Measurements from ENCODE around the gene RMDN2.
"Not testable (repeated sequence)": the region's sequence is repeated elsewhere in the genome, so short reads cannot be mapped to it uniquely, and the experiment has no call there.

The RMDN2 gene

DNA sequence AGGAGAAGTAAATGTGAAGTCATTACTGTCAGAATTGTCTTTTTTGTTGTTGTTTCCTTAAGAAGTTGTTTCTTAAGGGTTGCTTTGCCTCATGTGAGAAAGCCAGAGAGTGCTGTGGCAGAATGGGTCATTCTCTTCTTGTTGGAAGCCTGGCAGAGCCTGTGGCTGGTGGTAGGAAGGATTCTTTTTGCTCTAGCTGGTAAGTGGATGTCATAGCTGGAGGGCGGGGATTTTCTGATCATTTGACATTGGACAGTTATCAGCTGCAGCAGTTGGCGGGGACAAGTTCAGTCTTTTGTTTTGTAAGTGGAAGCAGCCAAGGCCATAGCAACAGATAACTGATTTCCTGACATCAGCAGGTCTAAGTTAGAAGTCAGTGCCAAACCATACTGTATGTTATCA is 5.5 kb upstream of the RMDN2 start:
- DNase-seq (ENCODE audit: low spot score) = no peak
- TF ChIP-seq, protein P1, sequence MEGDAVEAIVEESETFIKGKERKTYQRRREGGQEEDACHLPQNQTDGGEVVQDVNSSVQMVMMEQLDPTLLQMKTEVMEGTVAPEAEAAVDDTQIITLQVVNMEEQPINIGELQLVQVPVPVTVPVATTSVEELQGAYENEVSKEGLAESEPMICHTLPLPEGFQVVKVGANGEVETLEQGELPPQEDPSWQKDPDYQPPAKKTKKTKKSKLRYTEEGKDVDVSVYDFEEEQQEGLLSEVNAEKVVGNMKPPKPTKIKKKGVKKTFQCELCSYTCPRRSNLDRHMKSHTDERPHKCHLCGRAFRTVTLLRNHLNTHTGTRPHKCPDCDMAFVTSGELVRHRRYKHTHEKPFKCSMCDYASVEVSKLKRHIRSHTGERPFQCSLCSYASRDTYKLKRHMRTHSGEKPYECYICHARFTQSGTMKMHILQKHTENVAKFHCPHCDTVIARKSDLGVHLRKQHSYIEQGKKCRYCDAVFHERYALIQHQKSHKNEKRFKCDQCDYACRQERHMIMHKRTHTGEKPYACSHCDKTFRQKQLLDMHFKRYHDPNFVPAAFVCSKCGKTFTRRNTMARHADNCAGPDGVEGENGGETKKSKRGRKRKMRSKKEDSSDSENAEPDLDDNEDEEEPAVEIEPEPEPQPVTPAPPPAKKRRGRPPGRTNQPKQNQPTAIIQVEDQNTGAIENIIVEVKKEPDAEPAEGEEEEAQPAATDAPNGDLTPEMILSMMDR (IDR thresholded peaks at IDR 0.05; ENCODE audit: extremely low read depth, insufficient read depth, missing control alignments) = no peak

DNA sequence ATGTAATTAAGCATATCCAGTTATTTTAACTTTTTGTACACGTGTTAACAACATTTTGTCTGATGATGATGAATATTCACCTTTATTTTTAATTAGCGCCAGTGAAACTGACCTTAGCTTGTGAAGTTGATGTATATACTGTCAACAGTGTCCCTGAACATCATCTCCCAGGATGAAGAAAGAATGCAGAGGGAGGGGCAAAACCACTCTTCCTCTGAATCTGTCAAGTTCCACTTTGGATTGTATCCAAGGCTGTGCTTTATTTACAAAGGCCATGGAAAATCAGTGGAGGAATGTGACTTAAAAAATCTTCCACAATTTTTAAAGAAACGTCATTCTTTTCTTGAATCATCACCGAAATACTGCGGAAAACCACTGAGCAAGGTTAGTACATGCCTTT is 4.5 kb upstream of the RMDN2 start:
- TF ChIP-seq, protein P1 (IDR thresholded peaks at IDR 0.05; ENCODE audit: extremely low read depth, insufficient read depth, missing control alignments) = no peak
- in situ Hi-C loops (cut with MboI; ENCODE audit: low pct_unique_long_range_greater_than_20kb, low sequenced_read_pairs, unreplicated experiment) = no loop called here
- no peak for DNase-seq (ENCODE audit: low spot score)

More for the DNA sequence above, 5.5 kb upstream of the RMDN2 start:
- in situ Hi-C loops (cut with MboI; ENCODE audit: low pct_unique_long_range_greater_than_20kb, low sequenced_read_pairs, unreplicated experiment) = no loop called here

DNA sequence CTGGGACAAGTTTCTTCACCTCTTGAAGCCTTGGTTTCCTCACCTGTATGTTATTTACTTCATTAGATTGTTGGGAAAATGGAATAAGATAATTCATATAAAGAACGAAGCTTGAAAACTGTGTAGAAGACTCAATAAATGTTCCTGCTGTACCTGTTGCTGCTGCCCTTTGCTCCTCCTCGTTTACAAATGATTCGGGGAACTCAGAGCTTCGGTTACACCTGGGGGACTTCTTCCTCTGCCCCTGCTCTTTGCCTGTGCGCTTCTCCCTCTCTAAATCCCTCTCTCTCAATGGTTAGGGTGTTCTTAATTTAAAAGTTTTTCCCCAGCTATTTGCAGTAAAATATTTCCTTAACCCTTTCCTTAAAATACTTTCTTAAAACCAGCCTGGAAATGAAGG is 3.3 kb upstream of the RMDN2 start:
- TF ChIP-seq, protein P1 (IDR thresholded peaks at IDR 0.05; ENCODE audit: extremely low read depth, insufficient read depth, missing control alignments) = no peak
- in situ Hi-C loops (cut with MboI; ENCODE audit: low pct_unique_long_range_greater_than_20kb, low sequenced_read_pairs, unreplicated experiment) = no loop called here
- DNase-seq (ENCODE audit: low spot score) = no peak

DNA sequence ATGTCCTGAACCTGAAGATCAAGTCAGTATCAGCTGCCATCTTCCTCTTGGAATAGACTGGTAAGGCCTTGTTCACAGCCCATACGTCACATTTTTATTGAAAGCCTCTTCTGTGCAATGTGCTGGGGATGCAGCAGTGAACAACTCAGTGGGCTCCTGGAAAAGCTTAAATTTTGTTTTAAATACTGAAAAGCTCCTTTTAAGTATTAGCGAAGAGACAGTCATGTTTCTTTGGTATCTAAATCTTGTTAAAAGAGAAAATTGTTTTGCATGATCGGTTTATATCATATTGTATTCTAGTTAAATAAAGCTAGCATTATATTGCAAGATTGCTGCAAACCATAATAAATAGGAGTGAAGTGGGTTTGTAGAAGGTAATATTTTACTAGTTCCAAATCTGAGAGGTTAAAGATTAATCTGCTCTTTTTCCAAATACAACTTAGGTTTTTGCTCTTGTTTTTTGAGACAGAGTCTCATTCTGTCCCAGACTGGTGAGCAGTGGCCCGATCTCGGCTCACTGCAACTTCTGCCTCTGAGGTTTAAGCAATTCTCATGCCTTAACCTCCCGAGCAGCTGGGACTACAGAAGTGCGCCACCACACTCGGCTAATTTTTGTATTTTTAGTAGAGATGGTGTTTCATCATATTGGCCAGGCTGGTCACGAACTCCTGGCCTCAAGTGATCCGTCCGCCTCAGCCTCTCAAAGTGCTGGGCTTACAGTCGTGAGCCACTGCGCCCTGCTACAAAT is 1.6 kb upstream of the RMDN2 start:
- TF ChIP-seq, protein P1 (IDR thresholded peaks at IDR 0.05; ENCODE audit: extremely low read depth, insufficient read depth, missing control alignments) = no peak
- in situ Hi-C loops (cut with MboI; ENCODE audit: low pct_unique_long_range_greater_than_20kb, low sequenced_read_pairs, unreplicated experiment) = no loop called here
- DNase-seq (ENCODE audit: low spot score) = no peak

DNA sequence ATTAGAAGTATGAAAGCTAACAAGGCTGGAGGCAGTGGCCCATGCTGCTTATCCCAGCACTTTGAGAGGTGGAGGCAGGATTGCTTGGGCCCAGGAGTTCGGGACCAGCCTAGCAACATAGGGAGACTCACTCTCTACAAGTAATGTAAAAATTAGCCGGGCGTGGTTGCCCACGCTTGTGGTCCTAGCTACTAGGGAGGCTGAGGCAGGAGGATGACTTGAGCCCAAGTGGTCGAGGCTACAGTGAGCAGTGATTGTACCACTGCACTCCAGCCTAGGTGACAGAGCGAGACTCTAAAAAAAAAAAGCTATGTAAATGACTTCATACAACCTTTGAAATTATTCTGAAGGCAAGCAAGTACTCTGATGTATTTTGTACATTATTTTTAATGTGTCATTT is 1.5 kb downstream of the RMDN2 start:
- in situ Hi-C loops (cut with MboI; ENCODE audit: low pct_unique_long_range_greater_than_20kb, low sequenced_read_pairs, unreplicated experiment) = no loop called here
- TF ChIP-seq, protein P1 (IDR thresholded peaks at IDR 0.05; ENCODE audit: extremely low read depth, insufficient read depth, missing control alignments) = no peak
- DNase-seq (ENCODE audit: low spot score) = no peak

DNA sequence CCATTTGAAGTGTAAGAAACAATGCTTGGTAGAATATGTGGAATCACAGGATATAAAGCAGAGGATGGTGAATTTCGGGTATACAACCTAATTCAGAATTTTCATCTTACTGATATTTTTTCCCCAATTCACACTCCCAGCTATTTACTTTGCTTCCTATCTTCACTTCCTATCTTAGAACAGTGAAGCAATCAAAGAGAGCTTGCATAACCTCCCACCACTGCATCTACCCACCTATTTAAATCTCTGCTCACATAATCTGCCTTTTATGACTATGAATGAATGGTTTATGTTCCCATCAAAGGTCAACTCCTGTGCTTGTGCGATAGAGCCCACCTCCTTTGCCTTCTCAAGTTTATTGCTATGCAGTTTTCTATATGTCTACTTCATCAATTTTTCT is 3.3 kb downstream of the RMDN2 start:
- in situ Hi-C loops (cut with MboI; ENCODE audit: low pct_unique_long_range_greater_than_20kb, low sequenced_read_pairs, unreplicated experiment) = no loop called here
- no peak for DNase-seq (ENCODE audit: low spot score)
- TF ChIP-seq, protein P1 (IDR thresholded peaks at IDR 0.05; ENCODE audit: extremely low read depth, insufficient read depth, missing control alignments) = no peak

DNA sequence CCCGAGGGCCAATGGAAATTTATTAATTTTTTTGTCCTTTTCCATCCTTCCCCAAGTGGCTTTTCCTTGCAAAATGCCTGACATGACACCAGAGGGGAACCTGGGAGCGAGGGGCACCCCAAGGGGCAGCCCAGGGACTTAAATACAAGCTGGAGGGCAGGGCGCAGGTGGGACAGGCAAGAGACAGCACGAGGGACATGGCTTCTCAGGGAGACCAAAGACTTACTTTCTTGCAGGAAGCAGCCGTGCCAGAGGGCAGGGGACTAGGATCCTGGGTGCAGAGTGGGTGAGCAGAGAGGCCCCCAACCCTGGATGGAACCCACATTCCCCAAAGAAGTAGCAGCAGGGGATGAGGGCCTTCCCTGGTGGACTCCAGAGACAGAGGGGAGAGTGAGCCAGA is 5.3 kb downstream of the RMDN2 start:
- DNase-seq (ENCODE audit: low spot score); in situ Hi-C loops (cut with MboI; ENCODE audit: low pct_unique_long_range_greater_than_20kb, low sequenced_read_pairs, unreplicated experiment): not testable (repeated sequence)

DNA sequence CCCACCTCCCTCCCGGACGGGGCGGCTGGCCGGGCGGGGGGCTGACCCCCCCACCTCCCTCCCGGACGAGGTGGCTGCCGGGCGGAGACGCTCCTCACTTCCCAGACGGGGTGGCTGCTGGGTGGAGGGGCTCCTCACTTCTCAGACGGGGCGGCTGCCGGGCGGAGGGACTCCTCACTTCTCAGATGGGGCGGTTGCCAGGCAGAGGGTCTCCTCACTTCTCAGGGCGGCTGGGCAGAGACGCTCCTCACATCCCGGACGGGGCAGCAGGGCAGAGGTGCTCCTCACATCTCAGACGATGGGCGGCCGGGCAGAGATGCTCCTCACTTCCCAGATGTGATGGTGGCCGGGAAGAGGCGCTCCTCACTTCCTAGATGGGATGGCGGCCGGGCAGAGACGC is 7.8 kb downstream of the RMDN2 start:
- in situ Hi-C loops (cut with MboI; ENCODE audit: low pct_unique_long_range_greater_than_20kb, low sequenced_read_pairs, unreplicated experiment); DNase-seq (ENCODE audit: low spot score): not testable (repeated sequence)
